Measurements from ENCODE around the gene TMEM163. TPM values are rescaled to one million over a fixed set of nuclear protein-coding genes. Genes with fewer than 3 reads are reported as not detected.

Gene TMEM163
- polyA plus RNA-seq, 5 donors = 4.8 to 13.6 (median 8.4) TPM

GRCh38 chr2:134436706-134437105 lies 282.1 kb downstream of the TMEM163 start:
- no peak for DNase-seq

GRCh38 chr2:134435936-134436335 lies 282.9 kb downstream of the TMEM163 start:
- DNase-seq = no peak

DNA sequence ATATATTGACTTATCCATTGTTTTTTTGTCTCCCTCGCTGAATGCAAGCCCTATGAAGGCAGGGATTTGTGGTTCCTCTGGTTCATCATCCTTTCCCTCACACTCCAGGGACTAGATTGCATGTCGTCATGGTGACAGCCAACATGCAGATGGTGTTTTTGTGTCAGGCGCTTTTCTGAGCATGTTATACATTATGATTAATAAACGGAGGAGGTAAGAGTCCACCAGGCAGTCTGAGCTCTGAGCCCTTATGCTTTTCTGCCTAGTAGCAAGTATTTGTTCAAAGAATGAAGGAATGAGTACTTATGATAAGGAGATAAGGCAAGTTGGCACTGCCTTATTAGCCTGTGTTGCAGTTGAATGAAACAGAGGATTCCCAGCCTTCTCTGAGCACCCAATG lies 283.3 kb downstream of the TMEM163 start:
- DNase-seq = no peak

DNA sequence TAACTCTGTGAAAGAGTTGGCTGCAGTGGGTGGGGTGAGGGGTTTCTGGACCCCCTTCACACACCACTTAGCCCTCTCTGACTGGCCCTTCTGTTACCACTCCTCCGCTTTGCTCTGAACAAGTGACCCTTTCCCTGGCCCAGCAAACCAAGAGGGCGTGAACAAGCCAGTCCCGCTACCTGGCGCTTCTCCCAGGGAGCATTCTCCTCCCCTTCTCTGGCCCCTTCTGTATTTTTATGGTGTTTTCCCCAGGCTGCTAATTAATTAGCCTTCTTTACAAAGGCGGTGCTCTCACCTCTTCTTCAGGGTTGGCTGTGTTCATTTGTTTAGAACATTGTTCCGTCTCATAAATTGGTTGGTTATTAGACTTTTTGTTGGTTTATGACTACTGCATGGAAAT lies 284.8 kb downstream of the TMEM163 start:
- no peak for DNase-seq

DNA sequence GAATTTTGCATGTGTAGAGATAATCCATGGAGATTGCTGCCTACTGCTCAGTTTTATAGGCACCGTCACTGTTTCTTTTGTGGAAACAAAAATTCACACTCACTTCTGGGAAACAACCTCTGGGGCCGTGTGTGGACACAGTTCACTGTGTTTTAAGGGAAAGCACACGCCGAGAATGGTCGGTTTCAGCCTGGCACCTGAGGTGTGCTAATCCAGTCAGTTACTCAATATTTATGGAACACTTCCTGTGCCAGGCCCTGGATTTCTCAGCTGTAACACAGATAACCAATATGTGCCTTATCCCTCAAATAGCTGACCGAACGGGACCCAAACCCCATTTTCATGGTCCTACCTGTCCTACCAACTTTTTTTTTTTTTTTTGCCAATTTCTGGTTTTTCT lies 285.3 kb downstream of the TMEM163 start:
- DNase-seq = no peak

DNA sequence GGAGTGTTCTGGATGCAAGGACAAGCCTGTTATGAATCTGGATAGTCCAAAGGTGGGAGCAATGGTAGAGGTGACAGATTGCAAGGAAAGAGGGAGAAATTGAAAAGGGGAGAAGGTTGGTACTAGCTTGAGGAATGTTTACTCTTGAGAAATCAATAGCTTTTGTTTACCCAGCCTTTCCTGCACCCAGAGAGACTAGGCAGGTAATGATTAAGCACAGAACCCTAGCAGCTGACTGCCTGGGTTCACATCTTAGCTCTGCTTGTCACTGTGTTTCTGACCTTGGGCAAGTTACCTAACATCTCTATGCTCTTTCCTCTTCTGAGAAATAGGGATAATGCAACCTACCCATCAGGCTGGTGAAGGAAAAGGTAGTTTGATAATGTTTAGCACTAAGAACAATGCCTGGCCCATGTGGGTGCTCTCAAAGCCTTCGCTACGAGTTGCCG lies 286.3 kb downstream of the TMEM163 start:
- DNase-seq = no peak

DNA sequence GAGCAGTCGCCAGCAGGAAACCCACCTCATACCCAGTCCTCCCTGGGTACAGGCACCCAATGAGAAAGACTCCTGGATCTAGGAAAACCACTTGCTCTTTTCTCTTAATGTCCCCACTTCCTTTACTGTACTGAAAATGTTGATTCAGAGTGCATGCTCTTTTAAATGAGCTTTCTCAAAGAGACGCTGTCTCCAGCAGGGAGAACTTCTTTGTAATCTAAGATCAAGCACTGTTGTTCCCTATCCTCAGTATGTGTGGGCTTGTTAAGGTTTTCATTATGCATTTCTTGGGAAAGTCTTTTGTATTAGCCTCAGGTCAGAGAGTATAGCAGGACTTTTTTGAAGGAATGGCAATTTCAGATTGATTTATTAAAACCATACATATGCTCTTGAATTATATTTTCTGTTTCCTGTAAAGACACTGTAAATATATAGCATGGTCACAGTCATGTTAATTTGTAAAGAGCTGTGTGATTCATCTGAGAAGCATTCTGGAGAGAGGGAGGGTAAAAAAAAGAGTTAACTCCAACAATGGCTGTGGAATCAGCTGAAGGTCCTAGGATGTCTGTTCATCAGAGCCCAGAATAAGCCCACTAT lies 286.9 kb downstream of the TMEM163 start:
- DNase-seq = no peak

GRCh38 chr2:134429886-134430285 lies 288.9 kb downstream of the TMEM163 start:
- DNase-seq = no peak

DNA sequence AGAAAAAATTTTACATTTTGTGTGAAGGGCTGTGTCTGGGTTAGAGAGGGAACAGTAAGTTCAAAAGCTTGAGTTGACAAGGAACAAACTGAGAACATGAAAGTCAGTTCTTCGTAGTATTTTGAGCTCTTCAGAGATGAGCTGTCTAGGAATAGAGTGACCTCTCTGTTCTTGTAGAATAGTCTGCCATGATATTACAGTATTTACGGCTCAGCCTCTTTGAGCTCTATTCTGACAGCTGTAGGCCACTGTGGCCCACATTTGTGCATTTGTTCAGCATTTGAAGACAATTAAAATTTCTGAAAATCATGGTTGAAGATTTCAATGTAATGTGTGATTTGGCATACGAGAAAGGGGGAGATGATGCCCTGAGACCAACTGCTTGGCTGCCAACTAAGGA lies 292.1 kb downstream of the TMEM163 start:
- DNase-seq = no peak

DNA sequence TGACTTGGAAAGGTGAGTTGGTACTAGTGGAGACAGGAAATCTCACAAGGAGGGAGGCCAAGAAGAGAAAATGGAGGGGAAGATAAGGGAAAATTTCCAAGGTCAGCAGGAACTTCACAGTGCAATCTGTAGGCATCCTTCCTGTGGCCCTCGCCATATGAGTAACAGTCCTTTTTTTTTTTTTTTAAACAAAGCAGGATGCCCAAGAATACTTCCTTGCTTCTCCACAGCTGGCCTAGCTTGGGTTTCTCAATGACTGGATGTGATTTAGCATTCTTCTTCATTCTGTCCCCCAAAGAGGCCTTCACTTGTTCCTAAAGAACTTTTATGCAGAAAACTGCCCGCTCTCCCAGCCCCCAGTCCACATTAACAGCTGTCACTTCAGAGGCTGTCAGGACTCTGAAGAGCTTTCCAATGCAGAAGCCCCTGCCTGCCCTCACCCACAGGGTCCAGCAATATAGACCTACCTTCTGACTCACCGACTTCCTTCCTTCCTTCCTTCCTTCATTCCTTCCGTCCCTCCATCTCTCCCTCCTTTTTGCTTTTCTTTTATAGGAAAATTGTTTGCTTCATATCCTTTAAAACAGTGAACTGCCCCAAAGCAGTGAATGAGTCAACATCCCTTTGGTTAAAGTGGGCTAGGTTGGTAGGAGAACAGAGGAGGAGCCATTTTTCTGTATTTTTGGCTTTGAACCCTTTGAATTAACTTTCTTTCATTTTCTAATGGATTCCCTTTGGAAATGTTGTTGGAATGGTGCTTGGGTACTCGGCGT lies 292.9 kb downstream of the TMEM163 start:
- no peak for DNase-seq

- no peak for DNase-seq
Observed at GRCh38 chr2:134421556-134422328, 297.1 kb downstream of the TMEM163 start.

- DNase-seq = no peak
Observed at GRCh38 chr2:134420920-134421319, 297.9 kb downstream of the TMEM163 start.

GRCh38 chr2:134420259-134420658 lies 298.5 kb downstream of the TMEM163 start:
- no peak for DNase-seq

DNA sequence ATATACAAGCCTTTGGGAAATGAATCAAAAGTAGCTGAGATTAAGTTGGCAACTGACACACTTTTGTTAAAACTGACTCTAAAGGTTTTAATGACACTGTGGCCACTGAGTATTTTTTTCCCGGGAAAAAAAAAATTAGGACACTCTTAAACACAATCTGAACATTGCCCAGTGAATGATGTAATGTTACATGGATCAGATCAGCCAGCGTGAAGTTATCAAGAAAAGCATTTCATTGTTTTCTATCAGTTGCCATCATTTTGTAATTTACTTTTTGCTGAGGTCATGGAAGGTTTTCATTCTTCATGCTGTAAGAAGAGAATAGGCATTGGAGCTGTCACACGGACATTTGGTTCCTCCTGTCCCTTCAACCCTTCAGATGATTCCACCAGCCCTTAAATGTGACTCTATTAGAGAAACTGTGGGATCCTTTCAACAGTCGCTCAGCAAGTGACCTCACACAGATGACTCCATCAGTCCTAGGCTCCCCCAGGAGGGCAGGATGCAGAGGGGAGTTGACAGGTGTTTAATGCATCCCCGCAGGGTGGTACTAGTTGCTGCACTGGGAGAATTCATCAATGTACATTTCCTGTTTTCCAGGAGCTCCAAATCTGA lies 300.7 kb downstream of the TMEM163 start:
- no peak for DNase-seq

- DNase-seq = no peak
Observed at GRCh38 chr2:134416637-134417036, 302.2 kb downstream of the TMEM163 start.

DNA sequence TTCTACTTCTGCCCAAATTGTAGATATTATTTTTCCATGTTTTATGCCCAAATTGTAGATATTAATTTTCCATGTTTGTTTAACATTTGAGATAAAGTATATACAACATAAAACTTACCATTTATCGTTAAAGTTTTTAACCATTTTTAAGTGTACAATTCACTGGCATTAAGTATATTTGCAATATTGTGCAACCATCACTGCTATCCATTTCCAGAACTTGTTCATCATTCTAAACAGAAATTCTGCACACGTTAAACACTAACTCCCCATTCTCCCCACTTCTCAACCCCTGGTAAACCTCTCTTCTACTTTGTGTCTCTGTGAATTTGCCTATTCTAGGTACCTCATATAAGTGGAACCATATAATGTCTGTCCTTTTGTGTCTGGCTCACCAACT lies 302.8 kb downstream of the TMEM163 start:
- no peak for DNase-seq

GRCh38 chr2:134413912-134414311 lies 304.9 kb downstream of the TMEM163 start:
- DNase-seq = no peak

- DNase-seq = no peak
Observed at GRCh38 chr2:134413430-134413829, 305.4 kb downstream of the TMEM163 start.

- no peak for DNase-seq
Observed at GRCh38 chr2:134412639-134412999, 306.2 kb downstream of the TMEM163 start.

- peak; percentile 62 to 77 for DNase-seq
Observed at GRCh38 chr2:134411828-134412638, 306.8 kb downstream of the TMEM163 start.

GRCh38 chr2:134411279-134411827 lies 307.4 kb downstream of the TMEM163 start:
- no peak for DNase-seq
